MM.1S (cell line): Measurements from ENCODE around the gene COL2A1.
"Not testable (repeated sequence)": the region's sequence is repeated elsewhere in the genome, so short reads cannot be mapped to it uniquely, and the experiment has no call there.

ENCODE experiments used
- CTCF ChIP-seq: fragments of 300-600 bp; sonication (generic); IDR thresholded peaks from 2 replicates; pipeline ENCODE4 v1.5.1; 2016; ENCODE audit warnings: antibody characterized with exemption, low read length, mixed read lengths
- EZH2 ChIP-seq: fragments of 300-600 bp; sonication (generic); optimal IDR thresholded peaks from 2 replicates; pipeline ENCODE3; 2017; ENCODE audit warnings: low read depth, mild to moderate bottlenecking, antibody characterized with exemption, low read length, mixed read lengths
- EZH2phosphoT487 ChIP-seq: fragments of 300-600 bp; sonication (generic); IDR thresholded peaks from 2 replicates; pipeline ENCODE4 v1.6.1; 2018; ENCODE audit warnings: antibody characterized with exemption, low read length

GRCh38 chr12:47957671-47958070 is 46.6 kb downstream of the COL2A1 start:
- not testable (repeated sequence) for TF ChIP-seq CTCF, EZH2, EZH2phosphoT487
